ENCODE data around the gene DYDC2. TPM values are rescaled to one million over a fixed set of nuclear protein-coding genes. Genes with fewer than 3 reads are reported as not detected.
"Not testable (repeated sequence)": the region's sequence is repeated elsewhere in the genome, so short reads cannot be mapped to it uniquely, and the experiment has no call there.

Gene DYDC2
- polyA plus RNA-seq, 2 of the 4 experiments (the other 2 are of a cell fraction), result 0.04 TPM; not detected in 1

GRCh38 chr10:80415734-80416478 lies 59.3 kb downstream of the DYDC2 start:
- ATAC-seq (no peak), FAIRE-seq (no peak), DNase-seq (ENCODE audit: low read depth in 1 of 2, low spot score in 1 of 2) (no peak)
- H3K4me2 ChIP-seq, result no peak overlapping the region
- no peak overlapping the region for H3K27ac ChIP-seq
- H3K9me3 ChIP-seq, result no peaks in the 10 kb centered on the region
- POLR2A ChIA-PET, result no interaction called here
- TF ChIP-seq PHF8 (IDR thresholded peaks at IDR 0.05; ENCODE audit: borderline replicate concordance, low read depth) (no peak), HMGXB4 (CRISPR knock-in tag; IDR thresholded peaks at IDR 0.05; ENCODE audit: borderline replicate concordance) (no peak), ESRRA (IDR thresholded peaks at IDR 0.05; ENCODE audit: borderline replicate concordance, low read length) (no peak), RFX5 (IDR thresholded peaks at IDR 0.05) (no peak), JUNB (IDR thresholded peaks at IDR 0.05) (no peak), CTCF (IDR thresholded peaks at IDR 0.05) (no peak), CBX2 (IDR thresholded peaks at IDR 0.05; ENCODE audit: borderline replicate concordance, low read depth) (no peak), BCL3 (IDR thresholded peaks at IDR 0.05) (no peak), POLR2AphosphoS2 (conservative IDR thresholded peaks at IDR 0.05; ENCODE audit: low read length) (no peak), CHD2 (IDR thresholded peaks at IDR 0.05; ENCODE audit: low read length, partially characterized antibody) (no peak), EP300 (IDR thresholded peaks at IDR 0.05) (no peak), HOXA7 (CRISPR knock-in tag; IDR thresholded peaks at IDR 0.05) (no peak), ZC3H11A (IDR thresholded peaks at IDR 0.05) (no peak)
- H3K4me3 ChIP-seq, result no peak overlapping the region
- WGBS (ENCODE audit: missing lambda C conversion rate), result 71% methylated on average over 3 of the region's 3 CpGs
- CTCF ChIA-PET, result interaction anchor here (1.8 kb wide), 1 partner anchor 28 kb away, joined by 5 read pairs; no protein-coding TSS in a partner anchor
- H3K4me1 ChIP-seq, result peaks cover 16% of the 10 kb centered on the region

GRCh38 chr10:80416479-80417098 lies 60.0 kb downstream of the DYDC2 start:
- ATAC-seq (no peak), DNase-seq (ENCODE audit: low read depth in 1 of 2, low spot score in 1 of 2) (no peak), FAIRE-seq (no peak)
- WGBS (ENCODE audit: missing lambda C conversion rate), result 89% methylated on average over 15 of the region's 15 CpGs
- CTCF ChIA-PET, result interaction anchor here (0.5 kb wide), 1 partner anchor 41 kb away, joined by 3 read pairs; no protein-coding TSS in a partner anchor
- H3K4me1 ChIP-seq, result peaks cover 10% of the 10 kb centered on the region; the same call in 2 of the 3 replicates
- no peak overlapping the region for H3K27ac ChIP-seq
- POLR2A ChIA-PET, result no interaction called here
- H3K9me3 ChIP-seq, result no peaks in the 10 kb centered on the region
- H3K4me2 ChIP-seq, result no peak overlapping the region
- H3K4me3 ChIP-seq, result no peak overlapping the region
- no peak for TF ChIP-seq ELK1 (IDR thresholded peaks at IDR 0.05; ENCODE audit: low read depth, low read length)
- TF ChIP-seq RNF2 (IDR thresholded peaks at IDR 0.05; ENCODE audit: borderline replicate concordance, low read depth), result no peak
- TF ChIP-seq RAD21 (conservative IDR thresholded peaks at IDR 0.05 in 1 of 2, IDR thresholded peaks at IDR 0.05 in 1 of 2), result no peak
- TF ChIP-seq SREBF2 (IDR thresholded peaks at IDR 0.05), result no peak
- TF ChIP-seq HOXA7 (CRISPR knock-in tag; IDR thresholded peaks at IDR 0.05), result no peak

GRCh38 chr10:80417256-80417655 lies 60.7 kb downstream of the DYDC2 start:
- H3K4me3 ChIP-seq; H3K4me1 ChIP-seq; POLR2A ChIA-PET; H3K4me2 ChIP-seq; FAIRE-seq; ATAC-seq; DNase-seq (ENCODE audit: low read depth in 1 of 2, low spot score in 1 of 2); H3K9me3 ChIP-seq; H3K27ac ChIP-seq: not testable (repeated sequence)
- CTCF ChIA-PET, result interaction anchor here (1.6 kb wide), 1 partner anchor 10 kb away, joined by 8 read pairs; the partner anchor contains the start of gene PRXL2A
- WGBS (ENCODE audit: missing lambda C conversion rate), result 83% methylated on average over 6 of the region's 6 CpGs

Measured in A549 (cell line).